Epithelial cell of esophagus (primary cell): ENCODE data around the gene CLDN3.

Source experiments
- DNase-seq: peaks from one replicate; pipeline ENCODE4 v3.0.0; 2010; ENCODE audit warnings: low read depth
- H3K4me3 ChIP-seq: 2 replicates; pipeline ENCODE4 v1.5.1; 2011; ENCODE audit warnings: mild to moderate bottlenecking, low read length, control low read depth
- CTCF ChIP-seq: IDR thresholded peaks from 2 replicates; pipeline ENCODE4 v1.5.1; 2011; ENCODE audit warnings: low read depth, mild to moderate bottlenecking, low read length, control low read depth, inconsistent platforms; ENCODE audit not compliant: insufficient read depth; ENCODE audit errors: missing control alignments

CLDN3 gene

GRCh38 chr7:73735528-73735905 is 34.6 kb downstream of the CLDN3 start:
- no peak overlapping the region for H3K4me3 ChIP-seq
- no peak for TF ChIP-seq CTCF
- DNase-seq = no peak

- peak; percentile 90 for TF ChIP-seq CTCF
- peak; percentile 85 for DNase-seq
Measured at GRCh38 chr7:73734619-73735527, 35.2 kb downstream of the CLDN3 start.

GRCh38 chr7:73732397-73732796 is 37.7 kb downstream of the CLDN3 start:
- no peak overlapping the region for H3K4me3 ChIP-seq
- no peak for DNase-seq
- no peak for TF ChIP-seq CTCF

More at GRCh38 chr7:73734619-73735527, 35.2 kb downstream of the CLDN3 start:
- H3K4me3 ChIP-seq = no peak overlapping the region

- H3K4me3 ChIP-seq = no peak overlapping the region
- no peak for DNase-seq
- TF ChIP-seq CTCF = no peak
Measured at GRCh38 chr7:73730485-73730884, 39.6 kb downstream of the CLDN3 start.

GRCh38 chr7:73728551-73728950 is 41.5 kb downstream of the CLDN3 start:
- DNase-seq = no peak
- no peak for TF ChIP-seq CTCF
- no peak overlapping the region for H3K4me3 ChIP-seq

GRCh38 chr7:73727952-73728351 is 42.1 kb downstream of the CLDN3 start:
- no peak for DNase-seq
- TF ChIP-seq CTCF = no peak

GRCh38 chr7:73726083-73726466 is 44.0 kb downstream of the CLDN3 start:
- no peak overlapping the region for H3K4me3 ChIP-seq
- DNase-seq = no peak
- no peak for TF ChIP-seq CTCF

More at GRCh38 chr7:73727952-73728351, 42.1 kb downstream of the CLDN3 start:
- H3K4me3 ChIP-seq = no peak overlapping the region
